HepG2 (cell line): ENCODE data around the gene ATG2A. TPM values are rescaled to one million over a fixed set of nuclear protein-coding genes. Genes with fewer than 3 reads are reported as not detected.
A peak's percentile ranks its signal among the peaks of the same experiment; 100 is the strongest.

ENCODE experiments used
- BCL6 ChIP-seq: IDR thresholded peaks from 2 replicates; pipeline ENCODE4 v1.6.1; 2016; ENCODE audit warnings: missing genetic modification reagents, missing compliant biosample characterization
- CBX1 ChIP-seq: IDR thresholded peaks from one replicate; pipeline ENCODE4 v1.6.1; 2016; ENCODE audit warnings: antibody characterized with exemption, low read depth
- DNMT1 ChIP-seq: sonication (generic); formaldehyde crosslinking; IDR thresholded peaks from 2 replicates; pipeline ENCODE4 v1.5.1; 2020; ENCODE audit warnings: mild to moderate bottlenecking, missing genetic modification reagents
- DR1 ChIP-seq: sonication (generic); formaldehyde crosslinking; IDR thresholded peaks from 2 replicates; pipeline ENCODE4 v1.8.0; 2021; ENCODE audit warnings: mild to moderate bottlenecking, missing genetic modification reagents, inconsistent platforms
- ELF1 ChIP-seq: sonication (generic); formaldehyde crosslinking; IDR thresholded peaks from 2 replicates; pipeline ENCODE4 v1.4.0; 2020; ENCODE audit warnings: missing genetic modification reagents
- ERF ChIP-seq: IDR thresholded peaks from 2 replicates; pipeline ENCODE4 v1.6.1; 2018; ENCODE audit warnings: missing biosample characterization, missing genetic modification reagents
- ETV6 ChIP-seq: sonication (generic); formaldehyde crosslinking; conservative IDR thresholded peaks from 2 replicates; pipeline ENCODE4 v1.4.0; 2020; ENCODE audit warnings: missing genetic modification reagents
- KAT8 ChIP-seq: IDR thresholded peaks from 2 replicates; pipeline ENCODE4 v1.6.1; 2016; ENCODE audit warnings: missing genetic modification reagents, missing compliant biosample characterization
- KDM3A ChIP-seq: IDR thresholded peaks from 2 replicates; pipeline ENCODE4 v1.6.1; 2018; ENCODE audit warnings: low read depth, missing compliant biosample characterization
- MED1 ChIP-seq: sonication (generic); formaldehyde crosslinking; IDR thresholded peaks from 2 replicates; pipeline ENCODE4 v1.4.0; 2020; ENCODE audit warnings: missing genetic modification reagents
- NCOR1 ChIP-seq: fragments of 200-600 bp; sonication (generic); IDR thresholded peaks from 2 replicates; pipeline ENCODE4 v1.7.0; 2017; ENCODE audit warnings: antibody characterized with exemption, low read length, borderline replicate concordance
- REXO4 ChIP-seq: sonication (generic); formaldehyde crosslinking; IDR thresholded peaks from 2 replicates; pipeline ENCODE4 v1.8.0; 2022; ENCODE audit warnings: missing genetic modification reagents, mild to moderate bottlenecking, borderline replicate concordance
- TEAD3 ChIP-seq: optimal IDR thresholded peaks from 2 replicates; pipeline ENCODE3; 2016; ENCODE audit warnings: borderline replicate concordance
- TOE1 ChIP-seq: sonication (generic); formaldehyde crosslinking; IDR thresholded peaks from 2 replicates; pipeline ENCODE4 v1.4.0; 2020; ENCODE audit warnings: mild to moderate bottlenecking, missing genetic modification reagents
- YY1 ChIP-seq: IDR thresholded peaks from 2 replicates; pipeline ENCODE4 v1.6.1; 2011; ENCODE audit warnings: low read length, low read depth, moderate library complexity, mild to moderate bottlenecking; ENCODE audit not compliant: insufficient read depth, insufficient replicate concordance
- ZBTB7B ChIP-seq: sonication (generic); formaldehyde crosslinking; IDR thresholded peaks from 2 replicates; pipeline ENCODE4 v1.4.0; 2020; ENCODE audit warnings: missing genetic modification reagents
- ZEB1 ChIP-seq: IDR thresholded peaks from 2 replicates; pipeline ENCODE4 v1.6.1; 2012; ENCODE audit warnings: mild to moderate bottlenecking, low read depth, inconsistent platforms; ENCODE audit not compliant: insufficient replicate concordance
- ZFY ChIP-seq: sonication (generic); formaldehyde crosslinking; IDR thresholded peaks from 2 replicates; pipeline ENCODE4 v1.4.0; 2020; ENCODE audit warnings: missing genetic modification reagents
- ZMAT3 ChIP-seq: sonication (generic); formaldehyde crosslinking; conservative IDR thresholded peaks from 2 replicates; pipeline ENCODE4 v1.7.0; 2021; ENCODE audit warnings: missing genetic modification reagents
- ZMYM4 ChIP-seq: sonication (generic); formaldehyde crosslinking; IDR thresholded peaks from 2 replicates; pipeline ENCODE4 v1.8.1; 2023; ENCODE audit warnings: mild to moderate bottlenecking, missing genetic modification reagents
- ZNF564 ChIP-seq: sonication (generic); formaldehyde crosslinking; IDR thresholded peaks from 2 replicates; pipeline ENCODE4 v1.8.1; 2023; ENCODE audit warnings: mild to moderate bottlenecking, missing genetic modification reagents
- polyA plus RNA-seq, 8 experiments: library from polyadenylated mRNA; depleted of rRNA in 3 of 8; stranded (reverse) in 7 of 8; unstranded in 1 of 8; fragments of >200 nt; fragmentation: Illumina TruSeq in 4 of 8; extraction: Trizol in 4 of 8; gene quantifications; 2 replicates each; pipeline versions ENCODE4 v1.2.1 to v1.2.3, GENCODE V29; 2011 to 2016; ENCODE audit warnings: low read depth in 4 of 8, missing spikeins in 1 of 8, mixed read lengths in 1 of 8; ENCODE audit not compliant: insufficient read depth in 1 of 8
- total RNA-seq, 5 experiments: library from RNA; depleted of rRNA; stranded (reverse); fragments of >200 nt; fragmentation: Illumina TruSeq; extraction: Trizol; gene quantifications; 2 replicates each; pipeline ENCODE4 v1.2.3, GENCODE V29; 2016; ENCODE audit warnings: low read depth in 1 of 5
- TF ChIP-seq, protein P1 (sequence below): sonication (generic); formaldehyde crosslinking; IDR thresholded peaks from 2 replicates; pipeline ENCODE4 v1.5.0; 2020; ENCODE audit warnings: mild to moderate bottlenecking, missing genetic modification reagents, moderate library complexity
- TF ChIP-seq, protein P2 (sequence below): sonication (generic); formaldehyde crosslinking; IDR thresholded peaks from 2 replicates; pipeline ENCODE4 v1.4.0; 2020; ENCODE audit warnings: missing genetic modification reagents

Gene ATG2A
- total and polyA plus RNA-seq, 2 of the 13 experiments (the other 11 are each of a cell fraction or from before 2014, with no cell fraction given), result 6.7 to 8.0 TPM

DNA sequence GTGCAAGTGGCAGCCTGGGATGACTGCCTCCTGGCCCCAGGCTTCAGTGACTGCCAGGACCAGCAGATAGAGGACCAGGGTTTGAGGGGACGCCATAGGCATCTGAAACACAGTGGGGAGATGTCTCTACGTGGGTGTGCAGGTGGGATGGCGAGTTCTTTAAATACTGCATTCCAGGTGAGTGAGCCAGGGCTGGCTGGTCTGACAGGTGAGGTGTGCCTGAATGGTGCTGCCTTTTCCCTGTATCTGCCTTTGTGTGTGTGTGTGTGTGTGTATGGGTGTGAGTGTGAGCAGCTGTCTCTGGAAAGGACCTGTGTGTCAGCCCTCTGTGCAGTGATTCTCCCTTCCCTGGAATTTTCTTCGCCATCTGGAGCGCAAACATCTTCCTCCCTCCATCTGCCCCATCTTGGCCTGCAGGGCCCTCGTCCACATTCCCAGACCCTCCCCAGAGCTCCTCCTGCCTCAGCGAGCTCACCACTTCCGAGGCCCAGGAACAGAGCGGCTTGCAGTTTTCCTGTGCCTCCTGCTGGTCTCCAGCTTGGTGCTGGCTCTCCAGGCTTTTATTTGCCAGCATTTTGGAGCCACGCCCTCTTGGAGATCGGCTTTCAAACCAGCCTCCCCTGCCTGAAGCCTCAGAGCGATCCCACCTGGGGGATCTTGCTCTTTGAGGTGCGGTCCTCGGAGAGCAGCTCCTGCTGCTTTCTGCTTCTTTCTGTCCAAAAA, 18.5 kb upstream of the ATG2A start, which contains the start of gene GPHA2 (continued):
- TF ChIP-seq, protein P1, sequence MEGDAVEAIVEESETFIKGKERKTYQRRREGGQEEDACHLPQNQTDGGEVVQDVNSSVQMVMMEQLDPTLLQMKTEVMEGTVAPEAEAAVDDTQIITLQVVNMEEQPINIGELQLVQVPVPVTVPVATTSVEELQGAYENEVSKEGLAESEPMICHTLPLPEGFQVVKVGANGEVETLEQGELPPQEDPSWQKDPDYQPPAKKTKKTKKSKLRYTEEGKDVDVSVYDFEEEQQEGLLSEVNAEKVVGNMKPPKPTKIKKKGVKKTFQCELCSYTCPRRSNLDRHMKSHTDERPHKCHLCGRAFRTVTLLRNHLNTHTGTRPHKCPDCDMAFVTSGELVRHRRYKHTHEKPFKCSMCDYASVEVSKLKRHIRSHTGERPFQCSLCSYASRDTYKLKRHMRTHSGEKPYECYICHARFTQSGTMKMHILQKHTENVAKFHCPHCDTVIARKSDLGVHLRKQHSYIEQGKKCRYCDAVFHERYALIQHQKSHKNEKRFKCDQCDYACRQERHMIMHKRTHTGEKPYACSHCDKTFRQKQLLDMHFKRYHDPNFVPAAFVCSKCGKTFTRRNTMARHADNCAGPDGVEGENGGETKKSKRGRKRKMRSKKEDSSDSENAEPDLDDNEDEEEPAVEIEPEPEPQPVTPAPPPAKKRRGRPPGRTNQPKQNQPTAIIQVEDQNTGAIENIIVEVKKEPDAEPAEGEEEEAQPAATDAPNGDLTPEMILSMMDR (CRISPR knock-in tag), result peak; percentile 60
- TF ChIP-seq REXO4 (CRISPR knock-in tag) (no peak), BCL6 (CRISPR knock-in tag) (0 out of 2 replicates have a peak, but pooled peaks have one; percentile 21), TEAD3 (CRISPR knock-in tag) (peak; percentile 40), TOE1 (0 out of 2 replicates have a peak, but pooled peaks have one; percentile 60), DNMT1 (CRISPR knock-in tag) (0 out of 2 replicates have a peak, but pooled peaks have one; percentile 29), KDM3A (CRISPR knock-in tag) (0 out of 2 replicates have a peak, but pooled peaks have one; percentile 22), CBX1 (no peak), ZNF564 (CRISPR knock-in tag) (0 out of 2 replicates have a peak, but pooled peaks have one; percentile 25), ZMYM4 (CRISPR knock-in tag) (0 out of 2 replicates have a peak, but pooled peaks have one; percentile 31), ZMAT3 (0 out of 2 replicates have a peak, but pooled peaks have one; percentile 65), ERF (CRISPR knock-in tag) (peak; percentile 64), MED1 (peak; percentile 55), ZFY (CRISPR knock-in tag) (0 out of 2 replicates have a peak, but pooled peaks have one; percentile 27), KAT8 (CRISPR knock-in tag) (0 out of 2 replicates have a peak, but pooled peaks have one; percentile 32), ETV6 (CRISPR knock-in tag) (0 out of 2 replicates have a peak, but pooled peaks have one; percentile 23), YY1 (no peak), ELF1 (CRISPR knock-in tag) (peak; percentile 34; the same call in 1 of the 2 replicates), ZBTB7B (CRISPR knock-in tag) (peak; percentile 74), DR1 (CRISPR knock-in tag) (peak; percentile 96), NCOR1 (no peak), ZEB1 (peak; percentile 41)
- TF ChIP-seq, protein P2, sequence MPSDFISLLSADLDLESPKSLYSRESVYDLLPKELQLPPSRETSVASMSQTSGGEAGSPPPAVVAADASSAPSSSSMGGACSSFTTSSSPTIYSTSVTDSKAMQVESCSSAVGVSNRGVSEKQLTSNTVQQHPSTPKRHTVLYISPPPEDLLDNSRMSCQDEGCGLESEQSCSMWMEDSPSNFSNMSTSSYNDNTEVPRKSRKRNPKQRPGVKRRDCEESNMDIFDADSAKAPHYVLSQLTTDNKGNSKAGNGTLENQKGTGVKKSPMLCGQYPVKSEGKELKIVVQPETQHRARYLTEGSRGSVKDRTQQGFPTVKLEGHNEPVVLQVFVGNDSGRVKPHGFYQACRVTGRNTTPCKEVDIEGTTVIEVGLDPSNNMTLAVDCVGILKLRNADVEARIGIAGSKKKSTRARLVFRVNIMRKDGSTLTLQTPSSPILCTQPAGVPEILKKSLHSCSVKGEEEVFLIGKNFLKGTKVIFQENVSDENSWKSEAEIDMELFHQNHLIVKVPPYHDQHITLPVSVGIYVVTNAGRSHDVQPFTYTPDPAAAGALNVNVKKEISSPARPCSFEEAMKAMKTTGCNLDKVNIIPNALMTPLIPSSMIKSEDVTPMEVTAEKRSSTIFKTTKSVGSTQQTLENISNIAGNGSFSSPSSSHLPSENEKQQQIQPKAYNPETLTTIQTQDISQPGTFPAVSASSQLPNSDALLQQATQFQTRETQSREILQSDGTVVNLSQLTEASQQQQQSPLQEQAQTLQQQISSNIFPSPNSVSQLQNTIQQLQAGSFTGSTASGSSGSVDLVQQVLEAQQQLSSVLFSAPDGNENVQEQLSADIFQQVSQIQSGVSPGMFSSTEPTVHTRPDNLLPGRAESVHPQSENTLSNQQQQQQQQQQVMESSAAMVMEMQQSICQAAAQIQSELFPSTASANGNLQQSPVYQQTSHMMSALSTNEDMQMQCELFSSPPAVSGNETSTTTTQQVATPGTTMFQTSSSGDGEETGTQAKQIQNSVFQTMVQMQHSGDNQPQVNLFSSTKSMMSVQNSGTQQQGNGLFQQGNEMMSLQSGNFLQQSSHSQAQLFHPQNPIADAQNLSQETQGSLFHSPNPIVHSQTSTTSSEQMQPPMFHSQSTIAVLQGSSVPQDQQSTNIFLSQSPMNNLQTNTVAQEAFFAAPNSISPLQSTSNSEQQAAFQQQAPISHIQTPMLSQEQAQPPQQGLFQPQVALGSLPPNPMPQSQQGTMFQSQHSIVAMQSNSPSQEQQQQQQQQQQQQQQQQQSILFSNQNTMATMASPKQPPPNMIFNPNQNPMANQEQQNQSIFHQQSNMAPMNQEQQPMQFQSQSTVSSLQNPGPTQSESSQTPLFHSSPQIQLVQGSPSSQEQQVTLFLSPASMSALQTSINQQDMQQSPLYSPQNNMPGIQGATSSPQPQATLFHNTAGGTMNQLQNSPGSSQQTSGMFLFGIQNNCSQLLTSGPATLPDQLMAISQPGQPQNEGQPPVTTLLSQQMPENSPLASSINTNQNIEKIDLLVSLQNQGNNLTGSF, result no peak
